Transverse colon (tissue), 4 donors: Measurements from ENCODE around the gene FSTL3. TPM values are rescaled to one million over a fixed set of nuclear protein-coding genes. Genes with fewer than 3 reads are reported as not detected.

Experiments used
- DNase-seq: peaks from one replicate; pipeline ENCODE4 v3.0.0-alpha.2; 2019
- H3K27ac ChIP-seq, 4 donors: fragments of 200-600 bp; sonication (generic); 2 replicates each; pipeline ENCODE4 v1.5.1; 2016 to 2018; ENCODE audit warnings: inconsistent platforms in 4 of 4
- H3K27me3 ChIP-seq: fragments of 200-600 bp; sonication (generic); 2 replicates; pipeline ENCODE4 v1.5.1; 2017; ENCODE audit warnings: inconsistent platforms
- H3K36me3 ChIP-seq, 4 donors: fragments of 200-600 bp; sonication (generic); 2 replicates each; pipeline ENCODE4 v1.5.1; 2017 to 2019; ENCODE audit warnings: inconsistent platforms in 4 of 4
- H3K4me1 ChIP-seq, 4 donors: fragments of 200-600 bp; sonication (generic); 2 replicates each; pipeline ENCODE4 v1.5.1; 2017 to 2020; ENCODE audit warnings: inconsistent platforms in 4 of 4
- H3K4me3 ChIP-seq, 4 donors: fragments of 200-600 bp; sonication (generic); 1 replicate in 1 of 4; 2 replicates in 3 of 4; pipeline versions ENCODE4 v1.5.1 to v1.6.1; 2017 to 2019; ENCODE audit warnings: inconsistent platforms in 4 of 4
- H3K9me3 ChIP-seq, 2 donors: fragments of 200-600 bp; sonication (generic); 2 replicates each; pipeline ENCODE4 v1.5.1; 2017 to 2019; ENCODE audit warnings: inconsistent platforms in 2 of 2
- CTCF ChIP-seq, 5 experiments: fragments of 200-600 bp in 3 of 5; fragments of 450-650 bp in 2 of 5; sonication (generic) in 3 of 5; IDR thresholded peaks; 1 replicate in 2 of 5; 2 replicates in 3 of 5; pipeline ENCODE4 v1.5.1; 2016 to 2017; ENCODE audit warnings: antibody characterized with exemption in 5 of 5, inconsistent platforms in 3 of 5, mild to moderate bottlenecking in 2 of 5, moderate library complexity in 1 of 5
- EP300 ChIP-seq: sonication (generic); formaldehyde crosslinking; IDR thresholded peaks from one replicate; pipeline ENCODE4 v1.6.1; 2017; ENCODE audit warnings: antibody characterized with exemption, low read depth
- POLR2A ChIP-seq: fragments of 450-650 bp; IDR thresholded peaks from one replicate; pipeline ENCODE4 v1.6.1; 2016; ENCODE audit warnings: antibody characterized with exemption, mild to moderate bottlenecking, moderate library complexity
- POLR2AphosphoS5 ChIP-seq, 3 donors: sonication (generic); formaldehyde crosslinking; IDR thresholded peaks; one replicate each; pipeline ENCODE4 v1.6.1; 2016; ENCODE audit warnings: antibody characterized with exemption in 3 of 3
- WGBS, 2 donors: methylation state at CpG; one replicate each; pipeline ENCODE4 v1.1.5; 2018; ENCODE audit warnings: low coverage in 1 of 2; 5-methylcytosine and 5-hydroxymethylcytosine counted together
- in situ Hi-C, 4 donors: fragments of 200-750 bp; cut with MboI; loops; one replicate each; pipeline versions ENCODE4 v1.15.0 to v1.15.1; 2017; ENCODE audit warnings: low sequenced_read_pairs in 3 of 4, low pct_ligation_motif_present in 1 of 4, low pct_unique_long_range_greater_than_20kb in 1 of 4
- intact Hi-C: fragments of 100-400 bp; cut with DNase I; formaldehyde crosslinking; loops from one replicate; pipeline ENCODE4 v1.15.1; 2023; ENCODE audit warnings: low total_unique reads
- total RNA-seq, 4 donors: library from RNA; depleted of rRNA; stranded (reverse); fragments of >200 nt; gene quantifications; one replicate each; pipeline ENCODE4 v1.1.0, GENCODE V29; 2016

The FSTL3 gene
- total RNA-seq, 4 donors from 2014 or later, result 14.1 to 37.9 (median 31.2) TPM

- H3K4me3 ChIP-seq, result no peak overlapping the region
- TF ChIP-seq EP300 (no peak), POLR2AphosphoS5 (IDR thresholded peaks at IDR 0.05) (no peak), CTCF (IDR thresholded peaks at IDR 0.05) (no peak), POLR2A (no peak)
- H3K9me3 ChIP-seq, result no peaks in the 10 kb centered on the region
- H3K4me1 ChIP-seq, result no peaks in the 10 kb centered on the region
- intact Hi-C loops (no loop called here), in situ Hi-C loops (no loop called here)
- H3K36me3 ChIP-seq, result peaks cover 0 to 39% (median 23%) of the 10 kb centered on the region in 4 donors
- H3K27me3 ChIP-seq, result no peaks in the 10 kb centered on the region
- WGBS, 2 donors, result 95 to 100% methylated on average over 1 to 51 of the region's 58 CpGs
- no peak overlapping the region for H3K27ac ChIP-seq
- no peak for DNase-seq
Measured at GRCh38 chr19:651114-651818, 24.9 kb upstream of the FSTL3 start.

GRCh38 chr19:651991-652390, 24.2 kb upstream of the FSTL3 start:
- no peak for DNase-seq
- no peak overlapping the region for H3K4me3 ChIP-seq
- no peaks in the 10 kb centered on the region for H3K9me3 ChIP-seq
- 86 to 92% methylated on average over 5 to 24 of the region's 24 CpGs for WGBS, 2 donors
- intact Hi-C loops, result no loop called here
- H3K27me3 ChIP-seq, result no peaks in the 10 kb centered on the region
- H3K36me3 ChIP-seq, result peaks cover 0 to 38% (median 21%) of the 10 kb centered on the region in 4 donors
- in situ Hi-C loops, result no loop called here
- peaks cover 0 to 2% (median 0%) of the 10 kb centered on the region in 4 donors for H3K4me1 ChIP-seq
- H3K27ac ChIP-seq, result no peak overlapping the region
- TF ChIP-seq POLR2AphosphoS5 (IDR thresholded peaks at IDR 0.05) (no peak), EP300 (no peak), CTCF (IDR thresholded peaks at IDR 0.05) (no peak)

GRCh38 chr19:652467-653389, 23.5 kb upstream of the FSTL3 start:
- no peak overlapping the region for H3K27ac ChIP-seq
- no peak overlapping the region for H3K4me3 ChIP-seq
- H3K36me3 ChIP-seq, result peaks cover 0 to 31% (median 16%) of the 10 kb centered on the region in 4 donors
- H3K27me3 ChIP-seq, result no peaks in the 10 kb centered on the region
- H3K4me1 ChIP-seq, result peaks cover 2 to 5% (median 4%) of the 10 kb centered on the region in 4 donors
- intact Hi-C loops (no loop called here), in situ Hi-C loops (no loop called here)
- no peaks in the 10 kb centered on the region for H3K9me3 ChIP-seq
- no peak for DNase-seq
- WGBS, 2 donors, result 94% methylated on average over 3 to 46 of the region's 54 CpGs
- no peak for TF ChIP-seq POLR2A
- no peak for TF ChIP-seq CTCF (IDR thresholded peaks at IDR 0.05)
- no peak for TF ChIP-seq POLR2AphosphoS5 (IDR thresholded peaks at IDR 0.05)
- no peak for TF ChIP-seq EP300

- H3K4me1 ChIP-seq, result peaks cover 9 to 12% (median 11%) of the 10 kb centered on the region in 4 donors
- no peaks in the 10 kb centered on the region for H3K27me3 ChIP-seq
- H3K27ac ChIP-seq, result no peak overlapping the region
- intact Hi-C loops (no loop called here), in situ Hi-C loops (no loop called here)
- WGBS, 2 donors, result 89% methylated on average over 17 of the region's 17 CpGs; no CpG with 5 or more reads in 1 of the 2 donors
- no peak for DNase-seq
- H3K36me3 ChIP-seq, result peaks cover 0 to 24% (median 9%) of the 10 kb centered on the region in 4 donors
- no peak for TF ChIP-seq POLR2A
- TF ChIP-seq EP300, result no peak
- TF ChIP-seq POLR2AphosphoS5 (IDR thresholded peaks at IDR 0.05), result no peak
- TF ChIP-seq CTCF (IDR thresholded peaks at IDR 0.05), result no peak
- no peak overlapping the region for H3K4me3 ChIP-seq
- H3K9me3 ChIP-seq, result no peaks in the 10 kb centered on the region
Measured at GRCh38 chr19:653425-653824, 22.8 kb upstream of the FSTL3 start.
